GM12875 (cell line): Measurements from ENCODE around the gene PDGFB.

Experiments used
- H3K4me3 ChIP-seq: one replicate; pipeline ENCODE4 v1.5.1; 2011; ENCODE audit warnings: low read depth, low read length, control low read depth
- CTCF ChIP-seq: IDR thresholded peaks from 2 replicates; pipeline ENCODE4 v1.5.1; 2011; ENCODE audit warnings: low read depth, mild to moderate bottlenecking, control low read depth, inconsistent platforms, low read length, moderate library complexity, borderline replicate concordance; ENCODE audit not compliant: insufficient read depth

Gene PDGFB

DNA sequence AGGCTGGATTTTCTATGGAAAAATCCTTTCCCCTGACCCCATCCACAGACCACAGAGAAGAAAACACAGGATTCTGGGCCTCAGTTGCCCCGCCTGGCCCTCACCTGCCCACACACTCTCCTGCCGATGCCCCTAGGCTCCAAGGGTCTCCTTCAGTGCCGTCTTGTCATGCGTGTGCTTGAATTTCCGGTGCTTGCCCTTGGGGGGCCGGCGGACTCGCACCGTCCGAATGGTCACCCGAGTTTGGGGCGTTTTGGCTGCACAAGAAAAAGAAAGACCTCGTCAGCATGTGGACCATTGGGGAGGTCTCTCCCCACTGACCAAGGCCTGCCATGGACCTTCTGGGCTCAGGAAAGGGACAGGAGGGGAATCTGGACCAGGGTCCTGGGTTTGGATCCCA, 19.2 kb downstream of the PDGFB start:
- TF ChIP-seq CTCF = no peak
- no peak overlapping the region for H3K4me3 ChIP-seq

DNA sequence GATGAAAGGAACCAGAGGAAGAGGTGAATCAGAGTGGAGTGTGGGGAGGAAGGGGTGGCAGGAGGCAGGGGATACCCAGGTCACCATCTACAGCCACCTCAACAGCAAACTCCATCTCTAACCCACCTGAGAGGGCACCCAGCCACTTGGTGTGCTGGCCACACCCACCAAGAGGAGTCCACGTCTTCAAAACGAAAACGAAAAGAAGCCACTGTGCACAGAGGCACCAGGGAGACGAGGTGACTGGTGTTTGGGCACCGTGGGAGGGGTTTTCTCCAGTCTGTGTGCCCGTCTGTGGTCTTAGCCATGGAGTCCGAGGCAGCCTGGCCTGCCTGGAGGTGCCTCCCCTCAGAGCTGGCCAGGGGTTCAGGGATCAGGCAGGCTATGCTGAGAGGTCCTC, 20.2 kb downstream of the PDGFB start:
- TF ChIP-seq CTCF = no peak

DNA sequence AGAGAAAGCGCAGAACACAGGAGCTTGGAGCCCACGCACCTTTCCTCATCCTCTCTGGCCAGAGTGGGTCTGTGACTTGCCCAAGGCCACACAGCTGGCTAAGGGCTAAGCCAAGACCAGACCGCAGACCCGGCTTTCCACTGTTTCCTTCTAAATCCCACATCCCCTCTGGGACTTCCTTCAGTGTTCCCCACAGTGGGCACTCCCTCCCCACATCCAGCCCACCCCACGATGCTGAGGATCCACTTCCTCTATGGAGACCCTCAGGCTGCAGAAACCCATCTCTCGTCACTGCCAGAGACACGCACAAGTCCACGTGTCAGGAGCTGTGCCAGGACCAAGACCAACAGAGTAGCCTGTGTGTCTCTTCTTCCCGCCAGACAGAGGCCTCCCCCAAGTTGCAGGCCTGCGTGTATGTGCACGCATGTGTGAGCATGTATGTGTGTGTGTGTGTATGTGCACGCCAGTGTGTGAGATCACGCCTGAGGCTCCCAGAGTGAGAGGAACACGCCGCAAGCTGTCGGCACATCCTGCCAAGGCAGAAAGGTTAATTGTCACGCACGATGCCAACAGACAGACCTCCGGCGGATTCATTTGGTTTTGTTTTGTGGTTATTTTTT, 21.6 kb downstream of the PDGFB start:
- no peak for TF ChIP-seq CTCF
- no peak overlapping the region for H3K4me3 ChIP-seq

More for the DNA sequence above, 20.2 kb downstream of the PDGFB start:
- no peak overlapping the region for H3K4me3 ChIP-seq

DNA sequence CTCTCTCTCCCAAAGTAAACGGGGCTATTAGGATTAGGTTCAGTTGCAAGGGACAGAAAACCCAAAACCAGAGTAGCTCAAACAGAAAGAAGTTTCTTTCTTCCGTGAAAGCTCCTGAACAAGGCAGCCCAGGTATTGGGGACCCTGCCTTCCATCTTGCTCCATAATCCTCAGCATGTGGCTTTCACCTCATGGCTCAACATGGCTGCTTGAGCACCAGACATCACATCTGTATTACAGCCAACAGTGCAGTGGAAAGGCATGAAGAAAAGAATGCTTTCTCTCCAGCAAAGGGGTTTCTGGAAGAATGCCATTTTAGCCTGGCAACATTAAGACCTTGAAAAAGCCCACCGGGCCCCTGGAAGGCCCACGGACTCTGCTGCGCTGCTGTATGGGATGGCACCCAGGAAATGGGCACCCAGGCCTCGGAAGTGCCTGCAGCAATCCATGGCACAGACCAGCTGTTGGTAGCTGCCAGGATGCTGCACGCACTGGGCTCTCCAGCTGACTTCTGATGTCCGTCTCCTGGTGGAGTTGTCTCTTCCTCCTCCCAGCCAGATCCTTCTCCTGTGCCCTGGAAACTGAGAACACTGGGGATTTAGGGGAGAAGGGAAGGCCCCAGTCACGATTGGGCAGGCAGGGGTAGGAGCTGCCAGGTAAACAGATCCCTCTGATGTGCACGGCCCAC, 22.6 kb downstream of the PDGFB start:
- H3K4me3 ChIP-seq = no peak overlapping the region
- TF ChIP-seq CTCF = no peak

GRCh38 chr22:39220890-39221850, 23.6 kb downstream of the PDGFB start:
- H3K4me3 ChIP-seq = no peak overlapping the region
- no peak for TF ChIP-seq CTCF

GRCh38 chr22:39220450-39220849, 24.3 kb downstream of the PDGFB start:
- no peak for TF ChIP-seq CTCF
- no peak overlapping the region for H3K4me3 ChIP-seq
